ENCODE data around the gene HORMAD1. TPM values are rescaled to one million over a fixed set of nuclear protein-coding genes. Genes with fewer than 3 reads are reported as not detected.
"Not testable (repeated sequence)": the region's sequence is repeated elsewhere in the genome, so short reads cannot be mapped to it uniquely, and the experiment has no call there.

HORMAD1 gene
- total RNA-seq, 4 donors from 2014 or later, result 6.7 to 11.3 (median 8.4) TPM; not detected in 1

GRCh38 chr1:150663321-150663720 is 57.4 kb downstream of the HORMAD1 start:
- TF ChIP-seq POLR2A (IDR thresholded peaks at IDR 0.05), result no peak
- TF ChIP-seq EP300 (IDR thresholded peaks at IDR 0.05), result no peak
- no peak for TF ChIP-seq POLR2AphosphoS5 (IDR thresholded peaks at IDR 0.05)
- TF ChIP-seq CTCF (IDR thresholded peaks at IDR 0.05), result no peak
- Histone ChIP-seq H3K4me3 (no peak overlapping the region), H3K27me3 (no peaks in the 10 kb centered on the region), H3K36me3 (peaks cover 23% of the 10 kb centered on the region), H3K9me3 (no peaks in the 10 kb centered on the region), H3K27ac (no peak overlapping the region), H3K4me1 (peaks cover 7% of the 10 kb centered on the region)
- no peak for DNase-seq (ENCODE audit: low spot score in 2 of 2)
- WGBS, result 99% methylated on average over 7 of the region's 7 CpGs

GRCh38 chr1:150662811-150663210 is 57.9 kb downstream of the HORMAD1 start:
- Histone ChIP-seq H3K9me3 (no peaks in the 10 kb centered on the region), H3K27me3 (no peaks in the 10 kb centered on the region), H3K4me3 (no peak overlapping the region), H3K4me1 (peaks cover 7% of the 10 kb centered on the region), H3K27ac (no peak overlapping the region), H3K36me3 (peaks cover 24% of the 10 kb centered on the region)
- TF ChIP-seq POLR2A (IDR thresholded peaks at IDR 0.05) (no peak), CTCF (IDR thresholded peaks at IDR 0.05) (no peak), POLR2AphosphoS5 (IDR thresholded peaks at IDR 0.05) (no peak), EP300 (IDR thresholded peaks at IDR 0.05) (no peak)
- 94% methylated on average over 9 of the region's 9 CpGs for WGBS
- no peak for DNase-seq (ENCODE audit: low spot score in 2 of 2)

GRCh38 chr1:150661156-150661555 is 59.5 kb downstream of the HORMAD1 start:
- H3K4me3 ChIP-seq, result no peak overlapping the region
- H3K36me3 ChIP-seq, result peaks cover 27% of the 10 kb centered on the region
- 57% methylated on average over 5 of the region's 5 CpGs for WGBS
- no peaks in the 10 kb centered on the region for H3K4me1 ChIP-seq
- H3K27me3 ChIP-seq, result no peaks in the 10 kb centered on the region
- H3K9me3 ChIP-seq, result no peaks in the 10 kb centered on the region
- no peak for TF ChIP-seq EP300 (IDR thresholded peaks at IDR 0.05)
- no peak for DNase-seq (ENCODE audit: low spot score in 2 of 2)
- no peak overlapping the region for H3K27ac ChIP-seq

- Histone ChIP-seq H3K27ac (no peak overlapping the region), H3K9me3 (no peaks in the 10 kb centered on the region), H3K27me3 (no peaks in the 10 kb centered on the region), H3K4me1 (no peaks in the 10 kb centered on the region), H3K36me3 (peaks cover 27% of the 10 kb centered on the region), H3K4me3 (no peak overlapping the region)
- TF ChIP-seq EP300 (IDR thresholded peaks at IDR 0.05) (no peak), POLR2AphosphoS5 (IDR thresholded peaks at IDR 0.05) (no peak)
- WGBS, result over 99% methylated on average over 4 of the region's 4 CpGs
- DNase-seq (ENCODE audit: low spot score in 2 of 2), result no peak
Measured at GRCh38 chr1:150660584-150660983, 60.1 kb downstream of the HORMAD1 start.

DNA sequence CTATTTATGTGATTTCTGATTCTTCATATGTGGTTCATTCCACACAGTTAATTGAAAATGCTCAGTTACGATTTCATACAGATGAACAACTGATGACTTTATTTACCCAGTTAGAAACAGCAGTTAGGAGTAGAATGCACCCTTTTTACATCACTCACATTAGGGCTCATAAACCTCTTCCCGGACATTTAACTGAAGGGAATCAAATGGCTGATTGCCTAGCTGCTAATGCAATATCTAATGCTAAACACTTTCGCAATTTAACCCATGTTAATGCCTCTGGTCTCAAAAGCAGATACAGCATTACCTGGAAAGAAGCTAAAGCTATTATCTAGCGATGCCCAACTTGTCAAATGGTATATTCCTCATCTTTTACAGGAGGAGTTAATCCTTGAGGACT is 63.6 kb downstream of the HORMAD1 start:
- peaks cover 22% of the 10 kb centered on the region for H3K36me3 ChIP-seq
- not testable (repeated sequence) for DNase-seq (ENCODE audit: low spot score in 2 of 2); H3K4me1 ChIP-seq; H3K27me3 ChIP-seq; H3K9me3 ChIP-seq; H3K27ac ChIP-seq; H3K4me3 ChIP-seq
- WGBS, result 62% methylated on average over 4 of the region's 4 CpGs

- WGBS, result 50% methylated on average over 10 of the region's 10 CpGs
- not testable (repeated sequence) for H3K27me3 ChIP-seq; H3K27ac ChIP-seq; H3K4me3 ChIP-seq; H3K4me1 ChIP-seq; H3K9me3 ChIP-seq; DNase-seq (ENCODE audit: low spot score in 2 of 2)
- H3K36me3 ChIP-seq, result peaks cover 10% of the 10 kb centered on the region
Measured at GRCh38 chr1:150654635-150655034, 66.1 kb downstream of the HORMAD1 start.

- no peaks in the 10 kb centered on the region for H3K9me3 ChIP-seq
- DNase-seq (ENCODE audit: low spot score in 2 of 2), result no peak
- H3K36me3 ChIP-seq, result peaks cover 34% of the 10 kb centered on the region
- no peak for TF ChIP-seq POLR2AphosphoS5 (IDR thresholded peaks at IDR 0.05)
- no peak for TF ChIP-seq POLR2A (IDR thresholded peaks at IDR 0.05)
- TF ChIP-seq CTCF (IDR thresholded peaks at IDR 0.05), result no peak
- TF ChIP-seq EP300 (IDR thresholded peaks at IDR 0.05), result no peak
- no peak overlapping the region for H3K27ac ChIP-seq
- WGBS, result 73% methylated on average over 1 of the region's 1 CpG
- no peaks in the 10 kb centered on the region for H3K4me1 ChIP-seq
- H3K4me3 ChIP-seq, result no peak overlapping the region
- no peaks in the 10 kb centered on the region for H3K27me3 ChIP-seq
Measured at GRCh38 chr1:150650193-150650592, 70.5 kb downstream of the HORMAD1 start.
